Heart left ventricle (tissue), 13 donors: ENCODE results near the gene DEFB124.

ENCODE experiments used
- POLR2A ChIP-seq, 2 donors: fragments of 450-650 bp; IDR thresholded peaks; one replicate each; pipeline ENCODE4 v1.6.1; 2017; ENCODE audit warnings: antibody characterized with exemption in 2 of 2, mild to moderate bottlenecking in 2 of 2, moderate library complexity in 2 of 2
- TF ChIP-seq, protein P1 (sequence below), 12 donors: fragments of 200-600 bp; sonication (generic) in 4 of 12; IDR thresholded peaks; one replicate each; pipeline versions ENCODE4 v1.5.0 to v1.8.0; 2018 to 2022; ENCODE audit warnings: antibody characterized with exemption in 12 of 12, mild to moderate bottlenecking in 5 of 12
- donor health status: ischemic (EF 13 %, LVEDD 7.1; RV severe dilation, severe dysfunction).
- donor health status: DM: no; HTN: yes; CAD: no.
- donor health status: DM: no; HTN: no; CAD: no.
- donor health status: ischemic (EF 25% LVEDD 6.9; RV normal size, moderate dysfunction).
- donor health status: ischemic (EF 25% LVEDD 5.7; RV mildly dilated, moderate dysfunction).
- donor health status: ischemic (EF 35%, LVEDD 5.7; RV mildly dilated, moderate dysfunction).
- donor health status: nonischemic (EF 11% LVEDD 7.7; RV severe dilation, severe dysfunction).
- donor health status: DM: yes; HTN: yes; CAD: no.
- donor health status: PGD.
- donor health status: ischemic (EF 29% LVEDD 5.4; RV normal size, mild dysfunction).
- donor health status: nonischemic (EF 23%, LVEDD 6.1; RV moderate dilation, normal function).

GRCh38 chr20:31497838-31498540 is 23.1 kb upstream of the DEFB124 start:
- TF ChIP-seq, protein P1, sequence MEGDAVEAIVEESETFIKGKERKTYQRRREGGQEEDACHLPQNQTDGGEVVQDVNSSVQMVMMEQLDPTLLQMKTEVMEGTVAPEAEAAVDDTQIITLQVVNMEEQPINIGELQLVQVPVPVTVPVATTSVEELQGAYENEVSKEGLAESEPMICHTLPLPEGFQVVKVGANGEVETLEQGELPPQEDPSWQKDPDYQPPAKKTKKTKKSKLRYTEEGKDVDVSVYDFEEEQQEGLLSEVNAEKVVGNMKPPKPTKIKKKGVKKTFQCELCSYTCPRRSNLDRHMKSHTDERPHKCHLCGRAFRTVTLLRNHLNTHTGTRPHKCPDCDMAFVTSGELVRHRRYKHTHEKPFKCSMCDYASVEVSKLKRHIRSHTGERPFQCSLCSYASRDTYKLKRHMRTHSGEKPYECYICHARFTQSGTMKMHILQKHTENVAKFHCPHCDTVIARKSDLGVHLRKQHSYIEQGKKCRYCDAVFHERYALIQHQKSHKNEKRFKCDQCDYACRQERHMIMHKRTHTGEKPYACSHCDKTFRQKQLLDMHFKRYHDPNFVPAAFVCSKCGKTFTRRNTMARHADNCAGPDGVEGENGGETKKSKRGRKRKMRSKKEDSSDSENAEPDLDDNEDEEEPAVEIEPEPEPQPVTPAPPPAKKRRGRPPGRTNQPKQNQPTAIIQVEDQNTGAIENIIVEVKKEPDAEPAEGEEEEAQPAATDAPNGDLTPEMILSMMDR (IDR thresholded peaks at IDR 0.05), result no peak
- no peak for TF ChIP-seq POLR2A (IDR thresholded peaks at IDR 0.05)
